GM21423 (cell line): ENCODE data around the gene ADCY5.

Experiments used
- ATAC-seq: cut with Tn5 transposase; IDR thresholded peaks from one replicate; pipeline ENCODE4 v1.9.1; 2021; ENCODE audit warnings: mild to moderate bottlenecking, moderate library complexity; ENCODE audit not compliant: unreplicated experiment

The ADCY5 gene

DNA sequence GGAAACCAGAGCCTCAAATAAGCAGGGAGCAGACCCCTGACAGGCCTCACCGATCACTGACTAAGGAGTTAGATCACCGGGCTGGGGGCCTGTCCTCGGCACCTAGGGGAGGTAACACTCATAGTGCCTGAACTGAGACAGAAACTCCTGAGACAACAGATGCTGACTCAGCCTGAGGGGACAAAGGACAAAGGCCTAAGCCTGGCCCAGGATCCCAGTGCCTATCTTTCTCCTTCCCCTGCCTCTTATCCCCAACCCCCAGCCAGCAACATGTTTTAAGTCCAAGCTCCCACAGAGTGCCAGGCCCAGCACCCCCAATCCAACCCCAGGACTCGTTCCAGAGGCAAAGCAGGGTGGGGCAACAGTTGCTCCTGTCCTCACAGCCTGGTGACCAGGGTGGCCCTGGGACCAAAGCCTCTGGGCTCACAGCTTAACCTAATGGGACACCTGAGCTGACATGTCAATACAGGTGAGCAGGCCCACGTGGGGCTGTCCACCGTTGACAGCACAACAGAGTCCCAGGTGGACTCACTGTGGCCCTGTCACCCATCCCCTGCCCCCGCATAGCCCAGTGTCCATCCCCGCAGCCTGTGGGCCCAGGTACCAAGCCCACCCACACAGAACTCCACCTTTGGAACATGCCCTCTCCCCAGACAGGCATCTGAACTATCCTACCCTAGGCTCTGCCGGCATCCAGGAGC is 37.4 kb downstream of the ADCY5 start:
- ATAC-seq: no peak

DNA sequence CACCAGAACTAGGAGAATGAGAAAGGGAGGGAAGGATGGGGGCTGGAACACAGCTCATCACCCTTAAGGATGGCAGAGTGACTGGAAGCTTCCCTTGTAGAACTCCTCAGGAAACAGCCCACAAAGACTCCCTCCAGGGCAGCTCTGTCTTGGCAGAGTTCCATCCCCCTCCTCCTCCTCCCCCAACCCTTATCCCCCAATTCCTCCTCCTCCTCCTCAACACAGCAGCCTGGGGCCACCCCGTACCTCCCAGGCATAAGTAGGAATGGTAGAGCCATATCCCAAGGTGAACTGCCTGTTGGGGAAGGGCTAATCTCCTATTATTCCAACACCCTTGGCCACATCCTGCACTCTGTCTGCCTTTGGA is 38.8 kb downstream of the ADCY5 start:
- ATAC-seq: no peak

DNA sequence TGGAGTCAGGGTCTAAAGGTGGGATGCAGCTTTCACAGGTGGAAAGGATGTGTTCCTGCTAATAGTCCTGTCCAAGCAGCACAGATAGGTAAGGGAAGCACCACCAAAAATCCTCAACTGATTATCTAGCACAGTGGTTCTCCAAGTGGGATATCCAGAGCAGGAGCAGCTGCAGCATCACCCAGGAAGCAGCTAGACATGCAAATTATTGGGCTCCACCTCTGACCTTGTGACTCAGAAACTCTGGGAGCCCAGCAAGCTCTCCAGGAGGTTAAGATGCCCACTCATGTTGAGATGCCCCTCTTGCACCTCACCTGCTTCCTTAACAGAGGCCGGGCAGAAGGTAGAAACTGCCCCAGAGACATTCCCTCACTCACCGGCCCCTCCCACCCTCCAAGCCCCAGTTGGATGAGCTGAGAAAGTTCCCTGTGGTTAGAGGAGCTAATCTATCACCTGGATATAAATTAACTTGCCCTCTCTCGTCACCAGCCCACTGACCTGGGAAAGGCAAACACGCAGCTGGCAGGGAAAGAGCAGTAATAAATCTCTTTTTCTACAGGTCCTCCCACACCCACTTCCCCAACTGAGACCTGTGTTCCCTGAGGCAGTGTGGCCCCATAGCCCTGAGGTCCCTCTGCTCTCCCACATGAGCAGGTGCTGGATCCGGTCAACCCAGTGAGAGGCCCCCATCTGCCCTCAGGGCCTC is 39.3 kb downstream of the ADCY5 start:
- ATAC-seq: no peak

DNA sequence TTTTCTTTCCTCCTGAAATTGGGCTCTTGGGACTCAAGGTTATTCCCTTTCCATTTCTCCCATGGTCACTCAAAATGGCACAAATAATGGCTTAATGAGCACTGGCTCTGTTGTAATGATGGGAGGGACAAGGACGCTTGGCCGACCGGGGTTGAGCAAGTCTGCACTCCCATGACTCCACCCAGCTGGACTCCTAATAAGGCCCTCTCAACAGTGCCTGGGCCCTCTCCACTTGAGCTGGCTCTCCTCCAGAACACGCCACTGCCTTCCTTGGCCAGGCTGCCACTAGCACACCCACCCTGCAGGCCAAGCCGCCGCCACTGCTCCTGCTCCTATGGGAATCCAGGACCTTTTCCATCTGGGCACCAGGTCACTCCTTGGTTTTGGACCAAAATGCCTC is 42.3 kb downstream of the ADCY5 start:
- ATAC-seq: no peak

DNA sequence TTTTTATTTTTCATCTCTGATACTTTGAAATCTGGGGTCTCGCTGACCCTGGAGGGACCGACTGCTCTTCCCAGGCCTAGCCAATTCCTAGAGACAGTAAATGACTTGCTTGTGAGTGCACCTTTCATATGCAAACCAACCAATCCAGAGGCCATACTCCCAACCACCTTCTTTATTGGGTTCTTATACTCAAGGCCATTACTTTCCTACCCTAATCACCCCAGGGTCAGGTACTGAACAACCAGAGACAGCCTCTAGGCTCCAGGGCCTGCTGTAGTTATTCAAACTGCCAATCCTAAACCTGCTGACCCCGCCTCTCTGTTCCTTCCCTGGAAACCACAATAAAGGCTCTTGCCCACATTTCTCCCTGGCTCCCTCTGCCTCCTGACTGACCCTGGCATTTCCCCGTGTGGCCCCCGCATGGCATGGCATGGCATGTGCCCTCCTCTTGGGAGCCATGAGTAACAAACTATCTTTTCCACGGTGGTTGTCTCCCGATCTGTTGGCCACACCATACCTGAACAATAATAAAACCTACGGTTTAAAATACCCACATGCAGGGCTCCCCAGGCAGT is 42.9 kb downstream of the ADCY5 start:
- no peak for ATAC-seq

DNA sequence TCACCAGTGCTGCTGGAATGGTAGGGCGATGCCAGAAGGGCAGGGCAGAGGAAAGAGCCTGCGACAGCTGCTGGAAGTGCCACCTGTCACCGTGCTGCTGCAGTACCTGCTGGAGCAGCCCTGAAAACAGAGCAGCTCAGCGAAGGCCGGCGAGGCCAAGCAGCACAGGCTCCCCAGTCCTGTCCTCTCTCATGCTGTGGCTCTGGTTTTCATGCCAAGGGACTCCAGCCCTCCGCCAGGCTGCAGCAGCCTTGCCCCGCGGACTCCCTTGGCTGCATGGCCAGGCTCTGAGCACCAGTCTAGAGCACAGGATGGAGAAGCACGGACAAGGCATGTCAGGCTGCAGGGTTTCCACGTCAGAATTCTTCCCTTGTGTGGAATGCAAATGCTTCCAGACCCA is 43.9 kb downstream of the ADCY5 start:
- no peak for ATAC-seq

DNA sequence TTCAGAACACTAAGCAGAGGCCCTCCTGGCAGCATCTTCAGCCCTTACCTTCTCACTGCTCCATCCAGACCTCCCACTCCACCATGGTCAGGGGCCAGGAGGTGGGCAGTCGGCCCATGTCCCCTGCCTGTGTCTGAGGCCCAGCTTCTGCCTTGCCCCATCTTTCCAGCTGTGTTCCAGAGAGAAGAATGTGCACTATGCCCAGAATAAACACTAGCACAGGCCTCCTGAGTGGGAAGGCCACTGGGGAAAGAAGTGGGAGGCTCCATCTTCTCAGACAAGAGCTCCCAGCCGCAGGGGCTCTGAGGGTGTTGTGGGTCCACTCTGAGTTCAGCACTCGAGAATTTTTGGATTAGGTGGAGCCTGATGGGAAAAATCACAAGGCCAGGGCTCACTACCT is 44.5 kb downstream of the ADCY5 start:
- ATAC-seq: no peak

DNA sequence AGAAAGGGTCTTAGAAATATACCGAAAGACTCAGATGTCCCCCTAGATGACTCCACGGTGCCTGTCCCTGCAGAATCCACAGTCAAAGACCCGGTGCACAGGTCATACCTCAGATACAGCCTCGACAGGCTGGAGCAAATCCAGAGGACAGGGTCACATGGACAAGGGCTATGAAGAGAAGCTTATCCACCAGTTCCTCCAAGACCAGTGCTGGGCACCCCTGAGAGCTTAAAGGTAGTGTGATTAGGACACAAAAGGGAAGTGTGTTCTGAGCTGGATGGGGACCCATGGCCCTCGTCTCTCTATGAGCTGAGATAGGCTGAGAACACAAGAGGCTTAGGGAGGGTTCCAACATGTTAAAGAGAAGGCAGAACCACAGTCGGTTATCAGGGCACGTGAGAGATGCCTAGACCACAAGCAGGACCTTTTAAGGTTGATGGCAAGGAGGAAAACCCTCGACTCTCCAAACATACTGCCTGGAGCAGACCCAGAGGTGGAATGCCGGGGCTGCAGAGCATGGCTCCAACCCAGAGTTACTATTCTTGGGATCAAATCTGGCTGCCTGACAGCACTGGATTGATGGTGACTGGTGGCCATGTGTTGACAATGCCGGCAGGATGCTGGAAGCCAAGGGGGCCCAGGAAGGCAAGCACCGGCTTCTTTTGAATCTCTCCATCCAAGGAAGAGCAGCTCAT is 46.9 kb downstream of the ADCY5 start:
- no peak for ATAC-seq

DNA sequence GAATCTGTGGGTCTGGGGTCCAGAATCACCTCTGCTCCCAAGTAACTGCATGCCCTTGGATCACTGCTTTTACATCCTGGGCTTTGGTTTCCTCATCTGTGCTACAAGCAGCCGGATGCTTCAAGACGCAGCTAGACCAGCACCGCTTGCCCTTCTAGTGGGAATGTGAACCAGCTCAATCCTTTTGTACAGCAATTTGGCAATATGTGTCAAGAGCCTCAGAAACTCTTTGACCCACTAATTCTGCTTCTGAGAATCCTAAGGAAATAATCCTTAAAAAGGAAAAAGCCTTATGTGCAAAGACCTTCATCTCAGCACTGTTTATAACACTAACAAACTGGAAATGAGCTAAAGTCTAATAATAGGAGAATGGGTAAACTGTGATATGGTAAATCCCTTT is 48.7 kb downstream of the ADCY5 start:
- no peak for ATAC-seq

DNA sequence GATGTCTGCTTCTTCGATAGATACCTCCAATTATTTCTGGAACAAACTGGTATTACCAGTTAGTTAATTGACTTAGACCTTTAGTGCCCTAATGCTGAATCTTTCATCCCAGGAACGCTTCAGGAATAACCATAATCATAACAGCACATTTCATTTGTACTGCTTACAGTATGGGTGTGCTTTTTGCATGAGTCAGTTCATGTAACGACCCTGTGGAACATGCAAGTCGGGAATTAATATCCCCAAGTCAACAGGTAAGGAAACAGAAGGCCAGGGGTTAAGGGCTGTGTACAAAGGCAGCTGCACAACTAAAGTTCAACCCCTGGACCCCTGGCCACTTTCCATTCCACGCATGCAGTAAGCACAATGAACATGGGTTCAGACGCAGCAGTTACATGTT is 49.2 kb downstream of the ADCY5 start:
- no peak for ATAC-seq

DNA sequence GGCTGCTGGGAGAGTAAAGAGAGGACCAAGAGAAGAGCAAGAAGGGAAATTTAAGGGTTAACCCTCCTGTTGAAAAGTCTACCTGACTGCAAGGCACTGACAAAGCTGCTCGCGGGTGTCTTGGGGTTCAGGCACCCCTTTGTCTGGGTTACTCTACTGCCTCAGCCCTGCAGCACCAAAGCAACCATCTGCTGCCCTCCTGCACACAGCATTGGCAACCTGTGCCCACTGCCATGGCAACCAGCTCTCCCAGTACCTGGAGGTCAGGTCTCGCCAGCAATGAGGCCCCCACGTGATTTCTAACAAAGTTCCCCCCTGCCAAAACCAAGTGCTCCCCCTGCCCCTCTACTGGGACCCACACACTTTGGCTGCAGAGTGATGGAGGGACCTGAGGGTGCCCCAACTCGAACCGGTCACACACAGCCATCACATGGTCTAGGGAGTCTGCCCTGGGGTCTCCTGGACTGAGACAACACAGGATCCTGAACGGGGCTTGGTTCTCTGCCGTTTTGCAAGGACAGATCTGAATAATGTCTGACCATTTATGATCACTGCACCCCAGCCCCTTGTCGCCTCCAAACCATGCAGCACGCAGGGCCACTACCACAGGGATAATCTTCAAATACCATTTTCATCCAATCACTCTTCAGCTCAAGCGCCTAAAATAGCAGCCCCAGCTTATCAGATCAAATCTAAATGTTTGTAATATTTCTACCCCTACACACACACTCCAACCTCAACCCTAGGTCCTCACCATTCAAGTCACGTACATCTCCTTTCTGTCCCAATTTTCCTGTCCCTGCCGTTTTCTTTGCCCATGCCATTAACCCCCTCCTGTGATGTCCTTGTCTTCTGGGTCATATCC is 50.7 kb downstream of the ADCY5 start:
- no peak for ATAC-seq

DNA sequence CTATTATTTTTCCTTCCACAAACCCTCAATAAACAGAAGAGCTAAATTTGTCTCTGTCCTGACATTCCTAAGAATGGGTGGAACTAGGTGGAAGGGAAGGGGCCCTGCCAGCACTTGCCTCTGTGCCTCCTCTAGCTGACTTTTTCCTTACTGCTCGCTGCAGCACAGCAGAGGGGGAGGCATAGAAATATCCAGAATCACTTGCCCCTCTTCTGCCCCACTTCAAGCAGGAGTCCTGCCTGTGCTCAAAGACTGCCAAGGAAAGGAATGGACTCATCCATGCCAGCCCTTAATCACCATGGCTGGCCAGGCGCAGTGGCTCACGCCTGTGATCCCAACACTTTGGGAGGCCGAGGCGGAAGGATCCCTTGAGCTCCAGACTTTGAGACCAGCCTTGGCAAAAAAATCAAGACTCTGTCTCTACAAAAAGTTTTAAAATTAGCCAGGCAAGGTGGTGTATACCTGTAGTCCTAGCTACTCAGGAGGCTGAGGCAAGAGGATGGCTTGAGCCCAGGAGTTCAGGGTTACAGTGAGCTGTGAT is 51.8 kb downstream of the ADCY5 start:
- ATAC-seq: no peak

DNA sequence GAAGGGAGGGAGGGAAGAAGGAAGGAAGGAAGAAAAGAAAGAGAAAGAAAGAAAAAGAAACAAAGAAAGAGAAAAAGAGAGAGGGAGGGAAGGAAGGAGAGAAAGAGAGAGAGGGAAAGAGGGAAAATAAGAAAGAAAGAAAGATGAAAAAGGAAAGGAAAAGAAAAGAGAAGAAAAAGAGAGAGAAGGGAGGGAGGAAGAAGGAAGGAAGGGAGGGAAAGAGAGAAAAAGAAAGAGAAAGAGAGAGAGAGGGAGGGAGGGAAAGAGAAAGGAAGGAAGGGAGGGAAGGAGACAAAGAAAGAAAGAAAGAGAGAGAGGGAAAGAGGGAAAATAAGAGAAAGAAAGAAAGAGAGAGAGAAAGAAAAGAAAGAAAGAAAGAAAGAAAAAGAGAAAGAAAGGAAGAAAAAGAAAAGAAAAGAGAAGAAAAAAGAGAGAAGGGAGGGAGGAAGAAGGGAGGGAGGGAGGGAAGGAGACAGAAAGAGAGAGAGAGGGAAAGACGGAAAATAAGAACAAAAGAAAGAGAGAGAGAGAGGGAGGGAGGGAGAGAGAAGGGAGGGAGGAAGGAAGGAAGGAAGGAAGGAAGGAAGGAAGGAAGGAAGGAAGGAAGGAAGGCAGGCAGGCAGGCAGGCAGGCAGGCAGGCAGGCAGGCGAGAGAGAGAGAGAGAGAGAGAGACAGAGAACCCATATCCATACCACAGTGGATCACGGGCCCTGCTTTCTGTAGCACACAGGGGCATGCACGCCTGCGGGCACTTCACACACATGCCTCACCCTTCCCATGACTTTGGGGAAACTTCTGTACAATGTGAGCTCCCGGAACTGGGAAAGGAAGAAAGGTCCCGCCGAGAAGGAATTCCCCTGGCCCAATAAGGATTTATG is 52.5 kb downstream of the ADCY5 start:
- ATAC-seq: no peak

DNA sequence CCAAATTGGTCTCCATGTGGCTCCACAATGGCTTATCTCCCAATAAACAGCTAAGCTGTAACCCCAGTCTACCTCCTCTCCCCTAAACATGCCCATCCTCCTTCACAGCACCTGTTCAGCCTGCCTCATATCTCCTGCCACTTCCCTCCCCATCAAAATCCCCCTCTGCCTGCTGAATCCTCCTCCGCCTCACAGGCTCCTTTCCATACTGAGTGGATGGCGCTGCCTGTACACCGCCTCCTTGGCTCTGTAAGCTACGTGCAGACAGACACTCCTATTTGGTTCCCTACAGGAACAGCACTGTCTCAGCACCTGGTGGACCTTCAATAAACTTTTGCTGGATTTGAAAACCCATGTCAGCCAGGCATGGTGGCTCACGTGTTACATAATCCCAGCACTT is 53.7 kb downstream of the ADCY5 start:
- ATAC-seq: no peak

DNA sequence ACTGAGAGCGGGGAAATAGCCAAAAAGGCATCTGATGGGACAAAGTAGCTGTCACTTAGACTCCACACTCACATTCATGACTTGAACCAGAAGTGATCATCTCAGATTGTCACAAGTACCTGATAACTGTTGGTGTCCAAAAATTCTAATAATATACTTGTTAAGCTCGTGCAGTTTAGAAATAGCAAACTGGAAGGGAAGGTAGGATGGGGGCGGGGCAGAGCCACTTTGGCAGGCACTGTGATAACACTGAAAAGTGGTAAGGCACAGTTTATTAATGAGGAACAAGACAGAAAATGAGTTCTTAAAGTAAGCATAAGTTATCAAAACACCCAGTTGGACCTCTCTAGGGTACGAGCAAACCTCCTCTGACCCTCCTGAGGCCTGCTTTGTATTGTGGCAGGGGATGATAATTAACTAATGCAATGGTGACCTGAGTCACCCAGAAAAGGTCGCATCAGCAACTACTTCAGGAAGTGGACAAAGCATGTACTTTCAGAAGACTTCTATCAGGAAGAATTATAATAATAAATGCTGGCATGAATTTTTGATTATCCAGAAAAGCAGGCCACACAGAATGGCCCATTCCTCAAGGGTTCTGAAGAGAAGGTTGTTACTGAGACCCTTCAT is 54.4 kb downstream of the ADCY5 start:
- no peak for ATAC-seq

DNA sequence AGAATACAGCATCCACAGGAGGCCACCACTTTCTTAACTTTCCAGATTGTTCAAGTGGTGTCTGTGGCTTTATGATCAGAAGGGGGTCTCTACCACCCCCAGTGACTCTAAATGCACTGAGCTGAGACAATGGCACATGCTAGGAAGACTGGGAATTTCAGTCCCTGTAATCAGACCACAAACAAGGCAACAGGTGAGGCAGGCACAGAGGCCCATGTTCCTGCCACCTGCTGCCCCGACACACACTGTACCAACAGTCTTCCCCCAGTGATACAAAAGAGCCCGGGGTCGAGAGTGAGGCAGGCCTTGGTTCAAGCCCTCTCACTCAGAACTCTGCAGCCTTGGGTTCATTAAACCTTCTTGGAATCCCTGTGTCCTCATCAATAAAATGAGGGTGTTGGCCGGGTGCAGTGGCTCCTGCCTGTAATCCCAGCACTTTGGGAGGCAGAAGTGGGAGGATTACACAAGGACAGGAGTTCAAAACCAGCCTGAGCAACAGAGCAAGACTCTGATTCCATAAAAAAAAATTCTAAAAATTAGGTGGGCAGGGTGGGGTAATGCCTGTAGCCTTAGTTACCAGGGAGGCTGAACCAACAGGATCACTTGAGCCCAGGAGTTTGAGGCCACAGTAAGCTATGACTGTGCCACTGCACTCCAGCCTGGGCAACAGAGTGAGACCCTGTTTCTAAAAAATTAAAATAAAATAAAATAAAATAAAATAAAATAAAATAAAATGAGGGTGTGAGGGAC is 55.8 kb downstream of the ADCY5 start:
- ATAC-seq: no peak

DNA sequence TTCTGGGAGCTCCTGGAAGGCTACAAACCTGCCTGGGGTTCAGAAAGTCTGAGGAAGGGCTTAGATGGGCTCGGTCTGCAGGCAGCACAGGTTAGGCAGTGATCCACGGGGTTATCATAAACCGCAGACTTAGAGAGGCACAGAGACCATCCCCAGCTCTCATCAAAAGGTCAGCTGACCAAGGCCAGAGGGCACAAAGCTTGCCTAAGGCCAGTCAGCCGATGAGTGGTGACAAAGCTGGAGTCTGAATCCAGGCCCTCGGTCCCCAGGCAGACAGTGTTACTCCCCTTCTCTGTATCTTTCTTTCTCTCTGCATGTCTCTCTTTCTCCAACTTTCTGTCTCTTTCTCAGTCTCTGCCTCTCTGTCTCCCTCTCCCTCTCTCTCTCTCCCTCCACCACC is 56.5 kb downstream of the ADCY5 start:
- ATAC-seq: no peak

DNA sequence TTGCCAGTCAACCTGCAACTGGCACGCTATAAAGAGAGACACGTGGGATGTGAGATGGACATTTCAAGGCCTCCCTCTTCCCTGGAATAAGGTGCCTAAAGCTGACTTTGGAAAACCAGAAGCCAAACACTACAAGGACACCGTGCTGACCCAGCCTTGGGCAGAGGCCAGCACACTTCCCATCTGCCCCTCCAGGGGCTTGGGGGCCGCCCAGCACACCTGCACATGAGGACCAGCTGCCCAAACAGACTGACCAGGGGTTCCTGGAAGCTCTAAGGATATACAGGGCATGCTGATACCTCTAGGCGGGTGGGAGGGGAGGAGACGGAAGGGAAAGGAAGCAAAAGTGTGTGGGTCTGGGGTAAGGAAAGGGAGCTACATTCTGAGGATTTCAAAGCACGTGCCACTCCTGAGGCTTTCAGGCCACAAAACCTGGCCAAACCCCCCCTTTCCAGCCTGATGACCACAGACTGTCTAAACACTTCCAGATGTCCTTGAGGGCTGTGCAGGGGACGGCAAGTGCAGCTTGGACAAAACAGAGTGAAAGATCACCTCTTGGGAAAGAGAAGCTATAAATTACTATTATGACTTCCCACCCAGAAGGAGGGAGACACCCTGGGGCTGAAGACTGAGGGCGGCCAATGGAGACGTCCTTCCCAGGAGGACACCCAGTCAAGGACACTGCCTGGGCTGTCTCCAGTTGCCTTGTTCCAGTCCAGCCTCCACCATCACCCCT is 57.9 kb downstream of the ADCY5 start:
- no peak for ATAC-seq
